Thyroid gland (tissue), 4 donors: ENCODE data around the gene EFNB1. TPM values are rescaled to one million over a fixed set of nuclear protein-coding genes. Genes with fewer than 3 reads are reported as not detected.

ENCODE experiments used
- DNase-seq, 2 donors: peaks; one replicate each; pipeline ENCODE4 v3.0.0-alpha.2; 2019
- H3K27ac ChIP-seq, 3 donors: fragments of 200-600 bp; sonication (generic); 1 replicate in 2 of 3; 2 replicates in 1 of 3; pipeline ENCODE4 v1.5.1; 2016 to 2019; ENCODE audit warnings: mild to moderate bottlenecking in 1 of 3, moderate library complexity in 1 of 3
- H3K27me3 ChIP-seq: fragments of 200-600 bp; sonication (generic); one replicate; pipeline ENCODE4 v1.5.1; 2019
- H3K36me3 ChIP-seq, 2 donors: fragments of 200-600 bp; sonication (generic); one replicate each; pipeline ENCODE4 v1.5.1; 2016 to 2019
- H3K4me1 ChIP-seq, 2 donors: fragments of 200-600 bp; sonication (generic); one replicate each; pipeline ENCODE4 v1.5.1; 2017 to 2019
- H3K4me3 ChIP-seq, 3 donors: fragments of 200-600 bp; sonication (generic); replicated peaks in 1 of 3; 1 replicate in 2 of 3; 2 replicates in 1 of 3; pipeline ENCODE4 v1.5.1; 2016; ENCODE audit warnings: mild to moderate bottlenecking in 1 of 3
- H3K9me3 ChIP-seq: fragments of 200-600 bp; sonication (generic); one replicate; pipeline ENCODE4 v1.5.1; 2017
- POLR2A ChIP-seq, 2 donors: fragments of 450-650 bp; IDR thresholded peaks; one replicate each; pipeline ENCODE4 v1.6.1; 2017; ENCODE audit warnings: antibody characterized with exemption in 2 of 2, mild to moderate bottlenecking in 2 of 2, moderate library complexity in 1 of 2
- WGBS, 2 donors: methylation state at CpG; one replicate each; pipeline ENCODE4 v1.1.5; 2017; 5-methylcytosine and 5-hydroxymethylcytosine counted together
- intact Hi-C: fragments of 100-400 bp; cut with DNase I; formaldehyde crosslinking; loops from one replicate; pipeline ENCODE4 v1.15.1; 2023
- total RNA-seq, 4 donors: library from RNA; depleted of rRNA; stranded (reverse); fragments of >200 nt; gene quantifications; one replicate each; pipeline ENCODE4 v1.2.3, GENCODE V29; 2016
- TF ChIP-seq, protein P1 (sequence below), 6 experiments: fragments of 200-600 bp in 3 of 6; fragments of 450-650 bp in 3 of 6; sonication (generic) in 3 of 6; IDR thresholded peaks; one replicate each; pipeline ENCODE4 v1.5.1; 2016 to 2019; ENCODE audit warnings: antibody characterized with exemption in 6 of 6, mild to moderate bottlenecking in 2 of 6, inconsistent platforms in 1 of 6, moderate library complexity in 1 of 6

Gene EFNB1
- total RNA-seq, 4 donors from 2014 or later, result 17.6 to 26.9 (median 20.8) TPM

- Histone ChIP-seq H3K9me3 (no peaks in the 10 kb centered on the region), H3K4me1 (no peaks in the 10 kb centered on the region), H3K36me3 (no peaks in the 10 kb centered on the region), H3K4me3 (no peak overlapping the region), H3K27me3 (no peaks in the 10 kb centered on the region), H3K27ac (no peak overlapping the region)
- 32 to 51% methylated on average over 2 of the region's 2 CpGs for WGBS, 2 donors
- DNase-seq, result no peak
- intact Hi-C loops, result no loop called here
- no peak for TF ChIP-seq POLR2A (IDR thresholded peaks at IDR 0.05)
- TF ChIP-seq, protein P1, sequence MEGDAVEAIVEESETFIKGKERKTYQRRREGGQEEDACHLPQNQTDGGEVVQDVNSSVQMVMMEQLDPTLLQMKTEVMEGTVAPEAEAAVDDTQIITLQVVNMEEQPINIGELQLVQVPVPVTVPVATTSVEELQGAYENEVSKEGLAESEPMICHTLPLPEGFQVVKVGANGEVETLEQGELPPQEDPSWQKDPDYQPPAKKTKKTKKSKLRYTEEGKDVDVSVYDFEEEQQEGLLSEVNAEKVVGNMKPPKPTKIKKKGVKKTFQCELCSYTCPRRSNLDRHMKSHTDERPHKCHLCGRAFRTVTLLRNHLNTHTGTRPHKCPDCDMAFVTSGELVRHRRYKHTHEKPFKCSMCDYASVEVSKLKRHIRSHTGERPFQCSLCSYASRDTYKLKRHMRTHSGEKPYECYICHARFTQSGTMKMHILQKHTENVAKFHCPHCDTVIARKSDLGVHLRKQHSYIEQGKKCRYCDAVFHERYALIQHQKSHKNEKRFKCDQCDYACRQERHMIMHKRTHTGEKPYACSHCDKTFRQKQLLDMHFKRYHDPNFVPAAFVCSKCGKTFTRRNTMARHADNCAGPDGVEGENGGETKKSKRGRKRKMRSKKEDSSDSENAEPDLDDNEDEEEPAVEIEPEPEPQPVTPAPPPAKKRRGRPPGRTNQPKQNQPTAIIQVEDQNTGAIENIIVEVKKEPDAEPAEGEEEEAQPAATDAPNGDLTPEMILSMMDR (IDR thresholded peaks at IDR 0.05), result no peak
Measured at GRCh38 chrX:68872171-68872570, 43.4 kb downstream of the EFNB1 start.

DNA sequence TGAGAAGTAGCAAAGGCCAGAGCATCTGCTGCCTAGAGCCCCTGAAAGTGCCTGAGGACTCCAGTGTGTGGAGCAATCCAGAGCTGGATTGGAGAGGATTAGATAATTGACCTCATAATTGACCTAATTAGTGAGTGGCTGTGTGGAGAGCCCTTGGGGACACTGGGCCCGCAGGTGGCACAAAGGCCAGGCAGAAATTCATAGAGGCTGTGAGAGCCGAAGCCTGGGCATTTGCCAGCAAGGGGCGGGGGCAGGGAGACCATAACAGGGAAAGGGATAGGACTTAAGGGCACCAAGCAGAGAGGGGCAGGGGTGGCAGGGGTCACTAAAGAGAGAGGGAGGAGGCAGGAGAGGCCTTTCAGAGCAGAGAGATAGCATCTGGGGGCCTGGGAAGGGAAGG lies 45.3 kb downstream of the EFNB1 start:
- intact Hi-C loops, result no loop called here
- Histone ChIP-seq H3K36me3 (no peaks in the 10 kb centered on the region), H3K27me3 (no peaks in the 10 kb centered on the region), H3K9me3 (no peaks in the 10 kb centered on the region), H3K4me3 (no peak overlapping the region), H3K27ac (no peak overlapping the region), H3K4me1 (no peaks in the 10 kb centered on the region)
- 69 to 77% methylated on average over 3 of the region's 3 CpGs for WGBS, 2 donors
- TF ChIP-seq, protein P1 (IDR thresholded peaks at IDR 0.05), result no peak
- no peak for TF ChIP-seq POLR2A (IDR thresholded peaks at IDR 0.05)
- no peak for DNase-seq

GRCh38 chrX:68876731-68877130 lies 47.9 kb downstream of the EFNB1 start:
- TF ChIP-seq POLR2A (IDR thresholded peaks at IDR 0.05), result no peak
- TF ChIP-seq, protein P1 (IDR thresholded peaks at IDR 0.05), result no peak
- Histone ChIP-seq H3K27me3 (no peaks in the 10 kb centered on the region), H3K4me3 (no peak overlapping the region), H3K27ac (no peak overlapping the region), H3K36me3 (no peaks in the 10 kb centered on the region), H3K4me1 (no peaks in the 10 kb centered on the region), H3K9me3 (no peaks in the 10 kb centered on the region)
- no peak for DNase-seq
- WGBS, 2 donors, result 87 to 95% methylated on average over 3 of the region's 6 CpGs
- intact Hi-C loops, result no loop called here

DNA sequence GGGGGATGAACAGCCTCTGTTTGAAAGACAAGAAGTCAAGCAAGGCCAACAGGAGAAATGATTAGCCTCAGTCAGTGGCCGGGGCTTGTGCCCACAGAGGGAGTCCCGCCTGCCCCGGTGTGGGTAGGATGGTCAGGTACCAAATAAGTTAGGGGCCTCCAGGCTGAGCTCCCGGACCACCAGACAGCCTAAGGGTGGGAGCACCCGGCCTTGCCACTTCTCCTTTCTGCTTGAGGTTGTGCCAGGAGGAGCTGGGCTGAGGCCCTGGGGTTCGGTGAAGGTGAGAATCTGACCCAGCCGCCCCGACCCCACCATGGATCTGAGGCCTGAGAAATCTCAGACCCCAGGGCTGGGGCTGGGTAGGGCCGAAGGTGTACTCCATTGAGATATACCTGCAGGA lies 48.8 kb downstream of the EFNB1 start:
- no peaks in the 10 kb centered on the region for H3K36me3 ChIP-seq
- 96% methylated on average over 3 of the region's 9 CpGs; no CpG with 5 or more reads in 1 of the 2 donors for WGBS, 2 donors
- H3K4me1 ChIP-seq, result no peaks in the 10 kb centered on the region
- DNase-seq, result no peak
- intact Hi-C loops, result no loop called here
- H3K4me3 ChIP-seq, result no peak overlapping the region
- TF ChIP-seq POLR2A (IDR thresholded peaks at IDR 0.05), result no peak
- no peak overlapping the region for H3K27ac ChIP-seq
- H3K27me3 ChIP-seq, result no peaks in the 10 kb centered on the region
- no peaks in the 10 kb centered on the region for H3K9me3 ChIP-seq

- no peak for DNase-seq
- intact Hi-C loops, result no loop called here
- H3K27me3 ChIP-seq, result no peaks in the 10 kb centered on the region
- no peaks in the 10 kb centered on the region for H3K4me1 ChIP-seq
- H3K36me3 ChIP-seq, result no peaks in the 10 kb centered on the region
- TF ChIP-seq, protein P1 (IDR thresholded peaks at IDR 0.05), result no peak
- TF ChIP-seq POLR2A (IDR thresholded peaks at IDR 0.05), result no peak
- H3K4me3 ChIP-seq, result no peak overlapping the region
- no peaks in the 10 kb centered on the region for H3K9me3 ChIP-seq
- no peak overlapping the region for H3K27ac ChIP-seq
- 89 to 100% methylated on average over 2 to 8 of the region's 11 CpGs for WGBS, 2 donors
Measured at GRCh38 chrX:68878977-68879645, 50.3 kb downstream of the EFNB1 start.
